Dendritic cell treated with granulocyte-macrophage colony-stimulating factor and Interleukin-4, amounts not matched to agents 40 ng/mL and 50 ng/mL, for 4 days (primary cell): ENCODE data around the gene SCYGR3.

ENCODE experiments used
- H3K27ac Mint-ChIP-seq: one replicate; pipeline ENCODE4 v1.8.0; 2022; ENCODE audit warnings: mild to moderate bottlenecking, mixed read lengths
- H3K27me3 Mint-ChIP-seq: one replicate; pipeline ENCODE4 v1.8.0; 2022; ENCODE audit warnings: mild to moderate bottlenecking, mixed read lengths
- H3K36me3 Mint-ChIP-seq: one replicate; pipeline ENCODE4 v1.8.0; 2022; ENCODE audit warnings: low read depth, mixed read lengths
- H3K4me1 Mint-ChIP-seq: one replicate; pipeline ENCODE4 v1.8.0; 2022; ENCODE audit warnings: low read depth, mixed read lengths
- H3K4me3 Mint-ChIP-seq: one replicate; pipeline ENCODE4 v1.8.0; 2022; ENCODE audit warnings: mild to moderate bottlenecking, moderate library complexity, mixed read lengths
- H3K9me3 Mint-ChIP-seq: one replicate; pipeline ENCODE4 v1.8.0; 2022; ENCODE audit warnings: mixed read lengths
- intact Hi-C: fragments of 100-400 bp; cut with micrococcal nuclease; formaldehyde crosslinking; loops from one replicate; pipeline ENCODE4 v1.15.0; 2022

The SCYGR3 gene

GRCh38 chr2:227614740-227615139 is at the start of gene SCYGR3:
SCYGR3 (minus strand) TSS chr2:227614840; CDS start chr2:227614840, 0 bp downstream.
- Mint-ChIP-seq H3K27me3 (peaks cover 48% of the 10 kb centered on the region), H3K4me3 (no peak within 1 kb of the TSS), H3K27ac (no peak within 1 kb of the TSS), H3K4me1 (no peaks in the 10 kb centered on the region), H3K36me3 (no peaks in the 10 kb centered on the region), H3K9me3 (no peaks in the 10 kb centered on the region)
- intact Hi-C loops, result no loop called here

- H3K36me3 Mint-ChIP-seq, result no peaks in the 10 kb centered on the region
- no peak overlapping the region for H3K27ac Mint-ChIP-seq
- intact Hi-C loops, result no loop called here
- H3K4me1 Mint-ChIP-seq, result no peaks in the 10 kb centered on the region
- no peaks in the 10 kb centered on the region for H3K27me3 Mint-ChIP-seq
- H3K9me3 Mint-ChIP-seq, result no peaks in the 10 kb centered on the region
- no peak overlapping the region for H3K4me3 Mint-ChIP-seq
These were observed 47.2 kb upstream of the SCYGR3 start for GRCh38 chr2:227661827-227662226.

- no peaks in the 10 kb centered on the region for H3K9me3 Mint-ChIP-seq
- intact Hi-C loops, result no loop called here
- H3K4me1 Mint-ChIP-seq, result no peaks in the 10 kb centered on the region
- no peak overlapping the region for H3K4me3 Mint-ChIP-seq
- no peaks in the 10 kb centered on the region for H3K36me3 Mint-ChIP-seq
- H3K27ac Mint-ChIP-seq, result no peak overlapping the region
- H3K27me3 Mint-ChIP-seq, result no peaks in the 10 kb centered on the region
These were observed 46.5 kb upstream of the SCYGR3 start for GRCh38 chr2:227661025-227661649.

GRCh38 chr2:227657199-227657845 is 42.7 kb upstream of the SCYGR3 start:
- intact Hi-C loops, result no loop called here
- Mint-ChIP-seq H3K4me3 (no peak overlapping the region), H3K4me1 (peaks cover 5% of the 10 kb centered on the region), H3K27me3 (peaks cover 2% of the 10 kb centered on the region), H3K9me3 (no peaks in the 10 kb centered on the region), H3K36me3 (no peaks in the 10 kb centered on the region), H3K27ac (no peak overlapping the region)

GRCh38 chr2:227655454-227655853 is 40.8 kb upstream of the SCYGR3 start:
- Mint-ChIP-seq H3K4me1 (peaks cover 5% of the 10 kb centered on the region), H3K9me3 (no peaks in the 10 kb centered on the region), H3K27me3 (peaks cover 4% of the 10 kb centered on the region), H3K27ac (no peak overlapping the region), H3K36me3 (no peaks in the 10 kb centered on the region), H3K4me3 (no peak overlapping the region)
- intact Hi-C loops, result no loop called here

- Mint-ChIP-seq H3K27ac (no peak overlapping the region), H3K4me3 (no peak overlapping the region), H3K27me3 (peaks cover 4% of the 10 kb centered on the region), H3K4me1 (peaks cover 5% of the 10 kb centered on the region), H3K36me3 (no peaks in the 10 kb centered on the region), H3K9me3 (no peaks in the 10 kb centered on the region)
- intact Hi-C loops, result no loop called here
These were observed 39.8 kb upstream of the SCYGR3 start for GRCh38 chr2:227654426-227654825.

- Mint-ChIP-seq H3K27me3 (peaks cover 4% of the 10 kb centered on the region), H3K36me3 (no peaks in the 10 kb centered on the region), H3K27ac (no peak overlapping the region), H3K9me3 (no peaks in the 10 kb centered on the region), H3K4me1 (peaks cover 5% of the 10 kb centered on the region), H3K4me3 (no peak overlapping the region)
- intact Hi-C loops, result no loop called here
These were observed 38.8 kb upstream of the SCYGR3 start for GRCh38 chr2:227653419-227653818.

GRCh38 chr2:227643990-227644551 is 29.4 kb upstream of the SCYGR3 start:
- Mint-ChIP-seq H3K27me3 (peaks cover 1% of the 10 kb centered on the region), H3K36me3 (no peaks in the 10 kb centered on the region), H3K4me3 (no peak overlapping the region), H3K4me1 (no peaks in the 10 kb centered on the region), H3K27ac (no peak overlapping the region), H3K9me3 (no peaks in the 10 kb centered on the region)
- intact Hi-C loops, result no loop called here

GRCh38 chr2:227642656-227643055 is 28.0 kb upstream of the SCYGR3 start:
- no peaks in the 10 kb centered on the region for H3K36me3 Mint-ChIP-seq
- H3K4me3 Mint-ChIP-seq, result no peak overlapping the region
- intact Hi-C loops, result no loop called here
- no peaks in the 10 kb centered on the region for H3K4me1 Mint-ChIP-seq
- peaks cover 5% of the 10 kb centered on the region for H3K27me3 Mint-ChIP-seq
- H3K9me3 Mint-ChIP-seq, result no peaks in the 10 kb centered on the region
- no peak overlapping the region for H3K27ac Mint-ChIP-seq

- Mint-ChIP-seq H3K27ac (no peak overlapping the region), H3K4me1 (no peaks in the 10 kb centered on the region), H3K9me3 (no peaks in the 10 kb centered on the region), H3K4me3 (no peak overlapping the region), H3K27me3 (peaks cover 17% of the 10 kb centered on the region), H3K36me3 (no peaks in the 10 kb centered on the region)
- intact Hi-C loops, result no loop called here
These were observed 19.6 kb upstream of the SCYGR3 start for GRCh38 chr2:227634201-227634600.

- no peaks in the 10 kb centered on the region for H3K4me1 Mint-ChIP-seq
- H3K27ac Mint-ChIP-seq, result no peak overlapping the region
- peaks cover 13% of the 10 kb centered on the region for H3K27me3 Mint-ChIP-seq
- H3K36me3 Mint-ChIP-seq, result no peaks in the 10 kb centered on the region
- intact Hi-C loops, result no loop called here
- no peak overlapping the region for H3K4me3 Mint-ChIP-seq
- no peaks in the 10 kb centered on the region for H3K9me3 Mint-ChIP-seq
These were observed 18.2 kb upstream of the SCYGR3 start for GRCh38 chr2:227632827-227633226.

- no peaks in the 10 kb centered on the region for H3K9me3 Mint-ChIP-seq
- H3K27ac Mint-ChIP-seq, result no peak overlapping the region
- H3K4me1 Mint-ChIP-seq, result no peaks in the 10 kb centered on the region
These were observed 15.7 kb upstream of the SCYGR3 start for GRCh38 chr2:227630322-227630721.

GRCh38 chr2:227629435-227629834 is 14.8 kb upstream of the SCYGR3 start:
- intact Hi-C loops, result no loop called here
- Mint-ChIP-seq H3K4me1 (no peaks in the 10 kb centered on the region), H3K27ac (no peak overlapping the region), H3K27me3 (peaks cover 18% of the 10 kb centered on the region), H3K9me3 (no peaks in the 10 kb centered on the region), H3K36me3 (no peaks in the 10 kb centered on the region), H3K4me3 (no peak overlapping the region)

More at GRCh38 chr2:227630322-227630721, 15.7 kb upstream of the SCYGR3 start:
- no peak overlapping the region for H3K4me3 Mint-ChIP-seq
- intact Hi-C loops, result no loop called here
- no peaks in the 10 kb centered on the region for H3K36me3 Mint-ChIP-seq
- peaks cover 18% of the 10 kb centered on the region for H3K27me3 Mint-ChIP-seq

- intact Hi-C loops, result no loop called here
- H3K4me3 Mint-ChIP-seq, result no peak overlapping the region
- peaks cover 6% of the 10 kb centered on the region for H3K4me1 Mint-ChIP-seq
- H3K36me3 Mint-ChIP-seq, result no peaks in the 10 kb centered on the region
- no peaks in the 10 kb centered on the region for H3K9me3 Mint-ChIP-seq
- H3K27me3 Mint-ChIP-seq, result peaks cover 20% of the 10 kb centered on the region
- H3K27ac Mint-ChIP-seq, result no peak overlapping the region
These were observed 13.1 kb upstream of the SCYGR3 start for GRCh38 chr2:227627769-227628168.
